Measurements from ENCODE around the gene HCN2.
"Not testable (repeated sequence)": the region's sequence is repeated elsewhere in the genome, so short reads cannot be mapped to it uniquely, and the experiment has no call there.

HCN2 gene

DNA sequence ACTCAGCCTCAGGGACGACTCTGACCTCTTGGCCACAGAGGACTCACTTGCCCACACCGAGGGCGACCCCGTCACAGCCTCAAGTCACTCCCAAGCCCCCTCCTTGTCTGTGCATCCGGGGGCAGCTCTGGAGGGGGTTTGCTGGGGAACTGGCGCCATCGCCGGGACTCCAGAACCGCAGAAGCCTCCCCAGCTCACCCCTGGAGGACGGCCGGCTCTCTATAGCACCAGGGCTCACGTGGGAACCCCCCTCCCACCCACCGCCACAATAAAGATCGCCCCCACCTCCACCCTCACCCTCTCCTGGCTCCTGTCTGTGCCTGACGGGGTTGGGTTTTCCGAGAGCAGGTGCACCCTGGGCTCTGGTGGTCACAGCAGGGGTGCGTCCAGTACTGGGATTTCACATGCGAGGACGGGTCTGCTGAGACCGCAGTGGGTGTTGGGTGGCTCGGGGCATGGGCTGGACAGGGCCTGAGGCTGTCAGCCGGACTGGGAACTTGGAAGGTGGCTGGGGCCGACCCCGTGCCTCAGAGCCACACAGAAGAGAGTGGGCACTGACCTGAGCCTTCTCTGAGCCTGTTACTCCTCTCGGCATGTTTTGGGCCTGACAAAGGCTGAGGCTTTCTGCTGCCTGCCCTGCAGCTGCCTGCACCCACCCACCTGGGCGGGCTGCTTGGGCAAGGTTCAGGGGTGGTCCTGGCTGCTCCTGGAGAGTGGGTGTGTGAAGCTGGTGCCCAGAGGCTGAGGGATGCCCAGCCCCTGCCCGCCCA is 6.3 kb upstream of the HCN2 start:
- H3K27ac ChIP-seq = no peak overlapping the region
- TF ChIP-seq, protein P1, sequence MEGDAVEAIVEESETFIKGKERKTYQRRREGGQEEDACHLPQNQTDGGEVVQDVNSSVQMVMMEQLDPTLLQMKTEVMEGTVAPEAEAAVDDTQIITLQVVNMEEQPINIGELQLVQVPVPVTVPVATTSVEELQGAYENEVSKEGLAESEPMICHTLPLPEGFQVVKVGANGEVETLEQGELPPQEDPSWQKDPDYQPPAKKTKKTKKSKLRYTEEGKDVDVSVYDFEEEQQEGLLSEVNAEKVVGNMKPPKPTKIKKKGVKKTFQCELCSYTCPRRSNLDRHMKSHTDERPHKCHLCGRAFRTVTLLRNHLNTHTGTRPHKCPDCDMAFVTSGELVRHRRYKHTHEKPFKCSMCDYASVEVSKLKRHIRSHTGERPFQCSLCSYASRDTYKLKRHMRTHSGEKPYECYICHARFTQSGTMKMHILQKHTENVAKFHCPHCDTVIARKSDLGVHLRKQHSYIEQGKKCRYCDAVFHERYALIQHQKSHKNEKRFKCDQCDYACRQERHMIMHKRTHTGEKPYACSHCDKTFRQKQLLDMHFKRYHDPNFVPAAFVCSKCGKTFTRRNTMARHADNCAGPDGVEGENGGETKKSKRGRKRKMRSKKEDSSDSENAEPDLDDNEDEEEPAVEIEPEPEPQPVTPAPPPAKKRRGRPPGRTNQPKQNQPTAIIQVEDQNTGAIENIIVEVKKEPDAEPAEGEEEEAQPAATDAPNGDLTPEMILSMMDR (conservative IDR thresholded peaks at IDR 0.05) = no peak

DNA sequence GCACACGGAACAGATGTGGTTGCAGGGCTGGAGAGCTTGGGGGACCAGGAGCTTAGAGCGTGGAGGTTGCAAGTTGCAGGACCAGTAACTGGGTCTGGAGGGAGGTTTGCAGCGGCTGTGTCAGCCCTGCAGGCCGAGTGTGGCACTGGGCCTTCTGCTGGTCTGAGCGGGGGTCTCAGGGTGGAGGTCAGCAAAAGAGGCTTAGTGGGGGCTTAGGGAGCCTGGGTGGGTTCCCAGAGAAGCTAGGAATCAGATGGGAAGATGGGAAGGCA is 5.8 kb upstream of the HCN2 start:
- no peak overlapping the region for H3K27ac ChIP-seq
- TF ChIP-seq, protein P1 (conservative IDR thresholded peaks at IDR 0.05) = no peak

DNA sequence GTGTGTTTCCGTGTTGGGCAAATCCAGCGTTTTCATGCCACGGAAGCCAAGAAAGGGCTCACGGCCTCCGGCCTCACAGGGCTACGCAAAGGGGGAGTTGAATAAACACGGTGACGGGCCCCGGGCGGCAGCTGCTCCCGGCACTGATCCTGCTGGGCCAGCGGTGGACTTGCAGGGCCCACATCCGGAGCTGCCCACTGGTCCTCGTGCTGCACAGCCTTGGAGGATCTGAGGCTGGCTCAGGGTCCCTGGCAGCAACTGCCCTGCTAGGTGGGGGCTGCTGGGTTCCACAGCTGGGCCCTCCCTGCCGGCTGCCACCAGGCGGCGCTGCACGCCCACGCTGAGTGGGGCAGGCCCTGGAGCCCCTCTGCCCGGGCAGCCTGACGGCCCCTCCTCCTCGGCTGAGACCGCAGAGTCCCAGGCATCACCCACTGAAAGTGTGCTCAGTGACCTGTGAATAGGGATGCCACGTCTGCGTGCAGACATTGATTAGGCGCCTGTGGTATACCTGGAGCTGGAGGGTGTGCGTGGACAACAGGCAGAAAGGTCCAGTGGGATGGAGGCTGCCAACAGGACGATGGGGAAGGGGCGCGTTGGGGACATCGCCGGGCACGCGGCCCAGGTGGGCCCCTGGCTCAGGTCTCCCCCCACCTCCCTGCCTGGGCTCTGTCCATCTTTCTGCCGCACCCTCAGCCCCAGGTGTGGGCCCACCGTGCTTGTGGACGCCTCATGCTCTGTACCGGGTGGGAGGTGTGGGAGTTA is 5.3 kb upstream of the HCN2 start:
- no peak overlapping the region for H3K27ac ChIP-seq
- TF ChIP-seq, protein P1 (conservative IDR thresholded peaks at IDR 0.05) = peak; percentile 81

DNA sequence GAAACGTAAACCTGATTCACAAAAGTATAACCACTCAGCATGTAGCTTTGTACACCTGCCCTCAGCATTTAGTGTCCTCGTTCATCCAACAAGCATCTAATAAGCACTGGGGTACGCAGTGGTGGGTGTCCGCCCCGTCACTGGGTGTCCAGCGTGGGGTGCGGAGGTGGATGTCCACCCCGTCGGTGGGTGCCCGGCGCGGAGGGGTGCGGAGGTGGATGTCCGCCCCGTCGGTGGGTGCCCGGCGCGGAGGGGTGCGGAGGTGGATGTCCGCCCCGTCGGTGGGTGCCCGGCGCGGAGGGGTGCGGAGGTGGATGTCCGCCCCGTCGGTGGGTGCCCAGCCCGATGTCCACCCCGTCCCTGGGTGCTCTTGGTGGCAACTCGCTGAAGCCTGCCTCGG is 4.5 kb upstream of the HCN2 start:
- H3K27ac ChIP-seq = not testable (repeated sequence)

DNA sequence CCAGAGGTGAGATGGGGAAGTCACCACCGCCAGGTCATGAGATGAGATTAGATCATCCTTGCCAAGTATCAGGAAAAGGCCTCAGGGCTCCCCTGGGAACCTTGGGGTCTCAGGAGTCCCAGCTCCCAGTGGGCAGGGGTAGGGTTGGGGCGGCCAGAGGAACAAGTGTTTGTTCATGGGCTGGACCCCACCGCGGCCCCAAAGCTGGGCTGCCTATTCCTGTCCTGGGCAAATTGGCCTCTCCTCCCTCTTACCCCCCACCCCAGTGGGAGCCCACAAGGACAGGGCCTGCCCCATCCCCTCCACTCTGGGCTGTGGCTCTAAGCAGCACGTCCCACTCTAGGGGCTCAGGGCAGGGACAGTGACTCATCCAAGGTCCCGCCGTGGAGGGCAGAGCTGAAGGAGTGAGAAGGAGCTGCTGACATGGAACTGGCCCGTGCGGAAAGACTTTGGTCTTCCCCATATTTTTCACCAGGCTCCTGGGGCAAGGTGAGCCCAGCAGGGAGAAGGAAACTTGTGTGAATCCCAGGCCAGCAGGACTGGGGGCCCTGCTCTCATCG is 4.0 kb upstream of the HCN2 start:
- TF ChIP-seq, protein P1 (conservative IDR thresholded peaks at IDR 0.05) = no peak
- H3K27ac ChIP-seq = no peak overlapping the region

DNA sequence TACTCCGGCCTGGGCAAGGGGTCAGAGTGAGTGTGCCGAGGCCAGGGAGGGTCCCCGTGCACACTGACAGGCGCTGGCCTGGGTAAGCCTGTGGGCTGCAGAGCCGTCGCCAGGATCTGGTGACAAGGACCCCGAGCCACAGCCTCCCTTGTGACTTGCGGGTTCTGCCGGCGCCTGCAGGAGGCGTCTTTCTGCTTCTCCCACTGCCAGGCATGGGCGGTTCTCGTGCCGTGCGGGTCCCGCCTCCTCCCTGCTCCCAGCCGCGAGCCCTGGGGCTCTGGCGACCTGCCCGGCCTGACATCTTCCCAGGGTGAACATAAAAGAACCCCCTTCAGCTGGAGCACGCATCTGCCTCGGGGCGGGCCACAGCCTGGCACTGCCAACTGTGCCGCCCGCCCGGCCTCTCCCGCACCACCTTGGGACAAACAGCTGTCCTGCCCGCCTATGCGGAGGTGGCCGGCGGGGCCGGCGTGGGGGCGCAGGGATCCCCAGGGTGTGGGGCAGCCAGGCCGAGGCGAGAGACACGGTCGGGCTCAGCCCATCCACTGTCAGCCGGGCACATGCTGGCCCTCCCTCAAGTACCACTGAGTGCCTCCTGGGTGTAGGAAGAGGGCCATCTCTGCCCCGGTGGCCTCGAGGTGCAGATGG is 1.5 kb upstream of the HCN2 start:
- peak overlapping the region; percentile 68 for H3K27ac ChIP-seq
- TF ChIP-seq, protein P1 (conservative IDR thresholded peaks at IDR 0.05) = peak; percentile 85

DNA sequence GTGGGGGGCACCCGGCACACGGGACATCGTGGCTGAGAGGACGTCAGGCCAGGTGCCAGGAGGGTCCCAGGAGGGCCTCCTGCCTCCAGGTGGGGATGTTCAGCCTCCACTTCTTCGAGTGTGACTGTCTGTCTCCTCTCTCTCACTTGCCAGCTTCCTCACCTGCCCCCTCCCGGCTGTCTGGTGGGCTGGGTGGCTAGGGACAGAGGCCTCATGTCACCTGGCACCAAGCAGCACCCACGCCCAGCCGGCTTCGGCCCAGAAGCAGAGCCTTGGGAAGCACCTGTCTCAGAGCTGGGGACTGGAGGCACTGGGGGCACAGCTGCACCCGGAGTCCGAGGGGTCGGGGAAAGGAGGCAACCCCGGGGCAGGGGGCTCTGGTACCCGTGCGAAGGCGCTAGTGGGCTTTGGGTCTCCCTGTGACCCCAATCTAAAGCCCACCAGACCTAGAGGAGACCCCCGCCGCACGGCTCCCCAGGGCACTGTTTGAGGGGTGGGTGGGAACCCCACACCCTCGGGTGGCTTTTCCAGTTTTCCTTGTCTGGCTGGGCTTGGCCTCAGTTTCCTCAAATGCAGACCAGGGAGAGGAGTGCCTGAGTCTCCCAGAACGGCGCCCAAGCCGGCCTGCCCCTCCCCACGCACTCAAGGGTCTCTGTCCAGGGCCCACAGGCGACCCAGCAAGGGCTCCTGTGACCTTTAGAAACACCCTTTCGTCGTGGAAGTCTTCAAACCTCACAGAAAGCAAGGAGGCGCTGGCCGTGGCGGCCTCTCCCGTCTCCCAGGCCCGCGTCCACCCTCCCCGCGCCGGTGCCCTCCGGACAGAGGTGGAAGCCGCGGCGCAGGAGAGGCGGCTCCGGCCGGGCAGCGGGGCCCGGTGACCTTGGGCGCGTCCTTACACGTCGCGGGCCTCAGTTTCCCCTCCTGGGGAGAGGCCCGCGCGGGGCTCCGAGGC is 664 bp upstream of the HCN2 start:
- TF ChIP-seq, protein P1 (conservative IDR thresholded peaks at IDR 0.05) = no peak
- H3K27ac ChIP-seq = peak overlapping the region; percentile 68
